Heart left ventricle (tissue), 16 donors: Measurements from ENCODE around the gene SDSL. TPM values are rescaled to one million over a fixed set of nuclear protein-coding genes. Genes with fewer than 3 reads are reported as not detected.
A peak's percentile ranks its signal among the peaks of the same experiment; 100 is the strongest.

Experiments used
- ATAC-seq, 4 donors: fragments of 200-7000 bp; cut with Tn5 transposase; one replicate each; pipeline ENCODE4 v1.9.1; 2020 to 2022; ENCODE audit warnings: moderate library complexity in 4 of 4, mild to moderate bottlenecking in 3 of 4, moderate number of reproducible peaks in 1 of 4
- DNase-seq, 5 donors: peaks; one replicate each; pipeline ENCODE4 v3.0.0-alpha.2; 2020
- H3K27ac ChIP-seq, 12 donors: fragments of 200-600 bp; sonication (generic) in 4 of 12; one replicate each; pipeline versions ENCODE4 v1.5.0 to v1.8.0; 2016 to 2022; ENCODE audit warnings: mild to moderate bottlenecking in 2 of 12
- H3K27me3 ChIP-seq, 9 donors: fragments of 200-600 bp; sonication (generic) in 2 of 9; one replicate each; pipeline versions ENCODE4 v1.5.1 to v1.8.0; 2016 to 2022; ENCODE audit warnings: mild to moderate bottlenecking in 3 of 9
- H3K36me3 ChIP-seq, 9 donors: fragments of 200-600 bp; sonication (generic) in 2 of 9; one replicate each; pipeline versions ENCODE4 v1.5.0 to v1.8.0; 2018 to 2022; ENCODE audit warnings: mild to moderate bottlenecking in 2 of 9
- H3K4me1 ChIP-seq, 12 donors: fragments of 200-600 bp; sonication (generic) in 4 of 12; one replicate each; pipeline versions ENCODE4 v1.5.0 to v1.8.0; 2016 to 2022; ENCODE audit warnings: mild to moderate bottlenecking in 3 of 12
- H3K4me3 ChIP-seq, 12 donors: fragments of 200-600 bp; sonication (generic) in 4 of 12; one replicate each; pipeline versions ENCODE4 v1.5.0 to v1.8.0; 2017 to 2022; ENCODE audit warnings: mild to moderate bottlenecking in 9 of 12, moderate library complexity in 4 of 12
- H3K9me3 ChIP-seq, 12 donors: fragments of 200-600 bp; sonication (generic) in 4 of 12; one replicate each; pipeline versions ENCODE4 v1.5.0 to v1.8.0; 2016 to 2022; ENCODE audit warnings: mild to moderate bottlenecking in 1 of 12
- POLR2A ChIP-seq, 2 donors: fragments of 450-650 bp; IDR thresholded peaks; one replicate each; pipeline ENCODE4 v1.6.1; 2017; ENCODE audit warnings: antibody characterized with exemption in 2 of 2, mild to moderate bottlenecking in 2 of 2, moderate library complexity in 2 of 2
- WGBS, 4 donors: extraction: QIAGEN DNeasy Blood & Tissue Kit in 2 of 4; methylation state at CpG; one replicate each; pipeline versions ENCODE4 v1.1.5 to v1.1.7; 2013 to 2018; 5-methylcytosine and 5-hydroxymethylcytosine counted together
- intact Hi-C, 10 donors: fragments of 100-400 bp; cut with DNase I; formaldehyde crosslinking; loops; one replicate each; pipeline versions ENCODE4 v1.11.1 to v1.14.2; 2022
- polyA plus RNA-seq, 2 donors: library from polyadenylated mRNA; stranded (reverse); fragments of 200-250 nt; gene quantifications; one replicate each; pipeline ENCODE4 v1.2.3, GENCODE V29; 2013
- total RNA-seq, 9 donors: library from RNA; depleted of rRNA in 2 of 9; stranded (reverse); fragments of >200 nt in 2 of 9; fragmentation: NEBNext Ultra II Directional in 3 of 9; extraction: Animal tissue kit (Norgen Biotek cat#: 25700) in 3 of 9; gene quantifications; one replicate each; pipeline versions ENCODE4 v1.1.0 to v1.2.4, GENCODE V29; 2016 to 2023
- TF ChIP-seq, protein P1 (sequence below), 12 donors: fragments of 200-600 bp; sonication (generic) in 4 of 12; IDR thresholded peaks; one replicate each; pipeline versions ENCODE4 v1.5.0 to v1.8.0; 2018 to 2022; ENCODE audit warnings: antibody characterized with exemption in 12 of 12, mild to moderate bottlenecking in 5 of 12
- donor health status: ischemic (EF 13 %, LVEDD 7.1; RV severe dilation, severe dysfunction).
- donor health status: healthy with polysubstance abuse.
- donor health status: DM: no; HTN: yes; CAD: no.
- donor health status: DM: no; HTN: no; CAD: no.
- donor health status: ischemic (EF 25% LVEDD 6.9; RV normal size, moderate dysfunction).
- donor health status: ischemic (EF 25% LVEDD 5.7; RV mildly dilated, moderate dysfunction).
- donor health status: healthy.
- donor health status: DM: yes; HTN: yes; CAD: no.
- donor health status: ischemic (EF 35%, LVEDD 5.7; RV mildly dilated, moderate dysfunction).
- donor health status: nonischemic (EF 11% LVEDD 7.7; RV severe dilation, severe dysfunction).
- donor health status: DM: yes; HTN: yes; CAD: no.
- donor health status: PGD.
- donor health status: ischemic (EF 29% LVEDD 5.4; RV normal size, mild dysfunction).
- donor health status: nonischemic (EF 23%, LVEDD 6.1; RV moderate dilation, normal function).

The SDSL gene
- total and polyA plus RNA-seq, 11 donors = 2.5 to 21.0 (median 5.7) TPM

DNA sequence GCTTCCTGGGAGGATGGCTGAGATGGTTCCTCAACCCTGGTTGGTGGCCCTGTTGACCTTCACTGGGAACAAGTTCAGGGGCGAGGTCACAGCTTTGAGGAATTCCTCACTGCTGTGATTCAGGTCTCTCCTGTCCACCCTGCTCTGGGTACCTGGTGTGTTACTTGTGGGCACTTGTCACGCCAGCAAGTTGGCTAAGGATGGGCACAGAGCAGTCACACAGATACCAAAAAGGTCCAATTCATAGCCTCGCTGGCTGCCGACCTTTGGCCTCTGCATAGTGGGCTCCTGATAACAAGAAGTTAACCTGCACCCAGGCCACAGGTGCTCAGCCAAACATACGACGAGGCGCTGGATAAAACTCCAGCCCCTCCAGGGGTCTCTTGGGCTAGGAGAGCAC is 29.7 kb upstream of the SDSL start:
- intact Hi-C loops = no loop called here
- Histone ChIP-seq H3K27ac (no peak overlapping the region), H3K9me3 (no peaks in the 10 kb centered on the region), H3K36me3 (peaks cover 0 to 38% (median 22%) of the 10 kb centered on the region in 9 donors), H3K27me3 (no peaks in the 10 kb centered on the region), H3K4me1 (no peaks in the 10 kb centered on the region), H3K4me3 (no peak overlapping the region)
- TF ChIP-seq POLR2A (IDR thresholded peaks at IDR 0.05) = no peak
- TF ChIP-seq, protein P1, sequence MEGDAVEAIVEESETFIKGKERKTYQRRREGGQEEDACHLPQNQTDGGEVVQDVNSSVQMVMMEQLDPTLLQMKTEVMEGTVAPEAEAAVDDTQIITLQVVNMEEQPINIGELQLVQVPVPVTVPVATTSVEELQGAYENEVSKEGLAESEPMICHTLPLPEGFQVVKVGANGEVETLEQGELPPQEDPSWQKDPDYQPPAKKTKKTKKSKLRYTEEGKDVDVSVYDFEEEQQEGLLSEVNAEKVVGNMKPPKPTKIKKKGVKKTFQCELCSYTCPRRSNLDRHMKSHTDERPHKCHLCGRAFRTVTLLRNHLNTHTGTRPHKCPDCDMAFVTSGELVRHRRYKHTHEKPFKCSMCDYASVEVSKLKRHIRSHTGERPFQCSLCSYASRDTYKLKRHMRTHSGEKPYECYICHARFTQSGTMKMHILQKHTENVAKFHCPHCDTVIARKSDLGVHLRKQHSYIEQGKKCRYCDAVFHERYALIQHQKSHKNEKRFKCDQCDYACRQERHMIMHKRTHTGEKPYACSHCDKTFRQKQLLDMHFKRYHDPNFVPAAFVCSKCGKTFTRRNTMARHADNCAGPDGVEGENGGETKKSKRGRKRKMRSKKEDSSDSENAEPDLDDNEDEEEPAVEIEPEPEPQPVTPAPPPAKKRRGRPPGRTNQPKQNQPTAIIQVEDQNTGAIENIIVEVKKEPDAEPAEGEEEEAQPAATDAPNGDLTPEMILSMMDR (IDR thresholded peaks at IDR 0.05) = no peak
- 86 to 92% (median 88%) methylated on average over 7 of the region's 7 CpGs for WGBS, 4 donors
- no peak for DNase-seq
- no peak for ATAC-seq

DNA sequence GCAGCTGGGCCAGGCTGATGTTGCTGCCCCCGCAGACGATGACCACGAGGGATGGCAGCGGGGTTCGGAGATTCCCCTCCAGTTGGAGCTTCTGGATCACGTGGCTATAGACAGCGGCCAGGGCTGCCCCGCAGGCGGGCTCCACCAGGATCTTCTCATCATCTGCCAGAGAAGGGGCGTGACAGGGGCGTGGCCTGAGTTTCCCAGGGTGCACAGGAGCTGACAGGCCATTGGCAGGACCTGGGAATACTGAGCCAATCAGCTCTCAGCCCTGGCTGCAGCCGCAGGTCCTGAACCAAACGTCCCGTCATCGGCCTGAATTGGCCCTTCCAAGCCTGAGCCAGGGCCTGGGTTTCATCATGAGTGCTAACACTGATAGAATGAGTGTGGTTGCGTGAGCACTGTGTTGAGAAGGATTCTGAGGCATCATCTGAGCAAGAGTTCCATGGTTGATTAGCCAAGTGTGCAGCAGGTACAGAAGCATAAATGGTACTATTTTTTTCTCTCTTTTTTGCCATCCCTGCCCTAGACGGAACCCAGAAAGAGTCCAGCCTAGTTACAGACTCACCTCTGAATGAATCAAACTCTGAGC is 29.1 kb upstream of the SDSL start:
- intact Hi-C loops = no loop called here
- Histone ChIP-seq H3K9me3 (no peaks in the 10 kb centered on the region), H3K4me1 (no peaks in the 10 kb centered on the region), H3K4me3 (no peak overlapping the region), H3K27ac (no peak overlapping the region), H3K36me3 (peaks cover 0 to 32% (median 16%) of the 10 kb centered on the region in 9 donors), H3K27me3 (no peaks in the 10 kb centered on the region)
- WGBS, 4 donors = 56 to 71% (median 65%) methylated on average over 17 of the region's 17 CpGs
- ATAC-seq = peak in 3 of 4 donors; percentile 20 to 63 (median 37)
- no peak for DNase-seq
- TF ChIP-seq, protein P1 (IDR thresholded peaks at IDR 0.05) = no peak
- no peak for TF ChIP-seq POLR2A (IDR thresholded peaks at IDR 0.05)

DNA sequence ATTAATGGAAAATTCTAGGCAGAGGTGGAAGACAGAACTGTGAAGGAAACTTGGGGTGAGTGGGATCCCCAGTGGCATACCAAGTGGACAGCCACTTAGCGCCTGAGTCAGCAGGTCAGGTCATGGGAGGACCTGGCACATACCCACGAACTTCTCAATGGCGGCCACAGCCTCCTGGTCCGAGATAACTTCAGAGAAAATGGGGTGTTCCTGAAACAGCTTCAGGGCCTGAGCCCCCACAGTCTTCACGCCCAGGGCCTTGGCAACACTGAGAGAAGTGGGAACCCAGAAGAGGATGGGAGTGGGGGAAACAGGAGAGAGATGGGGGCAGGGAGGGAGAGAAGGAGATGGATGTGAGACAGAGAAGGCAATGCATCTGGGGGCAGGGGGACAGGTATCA is 28.4 kb upstream of the SDSL start:
- ATAC-seq (no peak), DNase-seq (no peak)
- Histone ChIP-seq H3K4me1 (no peaks in the 10 kb centered on the region), H3K36me3 (peaks cover 0 to 26% (median 10%) of the 10 kb centered on the region in 9 donors), H3K27me3 (peaks cover 0 to 6% (median 0%) of the 10 kb centered on the region in 9 donors), H3K4me3 (no peak overlapping the region), H3K9me3 (no peaks in the 10 kb centered on the region), H3K27ac (no peak overlapping the region)
- intact Hi-C loops = no loop called here
- no peak for TF ChIP-seq POLR2A (IDR thresholded peaks at IDR 0.05)
- 87 to 91% (median 88%) methylated on average over 5 of the region's 5 CpGs for WGBS, 4 donors

DNA sequence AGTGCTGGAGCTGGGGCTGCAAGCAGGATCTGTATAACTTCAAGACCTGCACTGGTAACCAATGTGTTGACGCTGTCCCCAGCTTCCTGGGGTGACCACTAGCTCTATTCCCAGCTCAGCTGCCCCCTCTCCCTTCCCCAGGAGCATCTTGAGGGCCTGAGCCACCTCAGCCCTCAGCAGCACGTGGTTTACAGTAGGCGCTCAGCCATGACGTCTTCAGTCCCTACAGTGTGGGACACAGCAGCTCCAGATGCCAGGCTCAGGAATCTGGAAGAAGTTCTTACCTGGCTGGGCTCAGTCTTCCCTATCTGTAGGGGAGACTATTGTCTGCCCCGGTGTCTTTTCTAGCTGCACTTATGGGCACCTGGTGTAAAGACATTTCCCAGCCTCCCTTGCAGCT is 27.1 kb upstream of the SDSL start:
- no peak overlapping the region for H3K4me3 ChIP-seq
- no peak for DNase-seq
- TF ChIP-seq, protein P1 (IDR thresholded peaks at IDR 0.05) = no peak
- no peak for TF ChIP-seq POLR2A (IDR thresholded peaks at IDR 0.05)
- peaks cover 0 to 12% (median 5%) of the 10 kb centered on the region in 9 donors for H3K36me3 ChIP-seq
- no peak overlapping the region for H3K27ac ChIP-seq
- peaks cover 0 to 10% (median 0%) of the 10 kb centered on the region in 9 donors for H3K27me3 ChIP-seq
- H3K9me3 ChIP-seq = no peaks in the 10 kb centered on the region
- intact Hi-C loops = no loop called here
- H3K4me1 ChIP-seq = no peaks in the 10 kb centered on the region
- WGBS, 4 donors = 80 to 92% (median 81%) methylated on average over 4 to 5 of the region's 5 CpGs
- ATAC-seq = no peak

DNA sequence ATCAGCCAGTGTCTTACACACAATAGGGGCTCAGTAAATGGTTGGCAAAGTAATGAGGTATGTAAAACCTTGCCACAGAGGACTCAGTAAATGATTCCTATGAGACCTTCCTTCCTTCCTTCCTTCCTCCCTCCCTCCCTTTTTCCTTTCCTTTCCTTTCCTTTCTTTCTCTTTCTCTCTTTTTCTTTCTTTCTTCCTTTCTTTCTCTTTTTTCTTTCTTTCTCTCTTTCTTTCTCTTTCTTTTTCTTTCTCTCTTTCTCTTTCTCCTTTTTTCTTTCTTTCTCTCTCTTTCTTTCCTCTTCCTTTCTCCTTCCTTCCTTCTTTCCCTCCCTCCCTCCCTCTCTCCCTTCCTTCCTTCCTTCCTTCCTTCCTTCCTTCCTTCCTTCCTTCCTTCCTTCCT is 26.0 kb upstream of the SDSL start:
- no peak overlapping the region for H3K27ac ChIP-seq
- H3K4me1 ChIP-seq = no peaks in the 10 kb centered on the region
- H3K4me3 ChIP-seq = no peak overlapping the region
- peaks cover 0 to 2% (median 0%) of the 10 kb centered on the region in 9 donors for H3K36me3 ChIP-seq
- TF ChIP-seq POLR2A (IDR thresholded peaks at IDR 0.05) = no peak
- TF ChIP-seq, protein P1 (IDR thresholded peaks at IDR 0.05) = no peak
- peaks cover 0 to 10% (median 0%) of the 10 kb centered on the region in 9 donors for H3K27me3 ChIP-seq
- intact Hi-C loops = no loop called here
- no peak for ATAC-seq
- H3K9me3 ChIP-seq = no peaks in the 10 kb centered on the region
- DNase-seq = no peak
